Measurements from ENCODE around the gene GDF7. TPM values are rescaled to one million over a fixed set of nuclear protein-coding genes. Genes with fewer than 3 reads are reported as not detected.

Gene GDF7
- total RNA-seq, 1 donor from 2014 or later = 11.0 TPM

- DNase-seq (ENCODE audit: low spot score) = no peak
Observed at GRCh38 chr2:20673686-20674308, 6.9 kb downstream of the GDF7 start.

DNA sequence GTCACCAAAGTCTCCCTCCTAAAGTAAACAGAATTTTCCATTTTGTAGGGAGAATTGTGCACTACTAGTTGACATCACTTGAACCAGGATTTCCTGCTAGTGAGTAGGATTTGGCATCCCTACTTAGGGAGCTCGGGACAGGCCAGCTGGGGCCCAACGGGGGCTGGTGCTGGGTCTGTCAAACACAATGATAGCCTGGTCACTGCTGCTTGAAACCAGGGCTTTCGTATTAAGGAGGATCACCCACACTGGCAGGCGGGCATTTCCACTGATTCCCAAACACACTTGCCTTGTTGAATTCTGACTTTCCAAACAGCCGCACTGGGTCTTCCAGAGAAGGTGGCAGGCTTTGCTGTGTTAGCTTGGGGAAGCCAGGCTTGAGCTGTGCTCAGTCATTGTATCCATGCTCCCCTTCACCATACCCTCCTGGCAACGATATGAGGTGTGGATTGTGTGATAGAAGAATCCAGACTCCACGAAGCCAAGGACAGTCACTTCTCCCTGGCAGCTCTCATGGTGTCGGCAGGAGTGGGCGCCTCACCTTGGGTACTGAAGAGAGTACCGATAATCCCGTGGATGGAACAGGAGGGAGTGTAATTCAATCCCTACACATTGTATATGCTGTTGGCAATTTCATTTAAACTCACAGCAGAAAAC is 7.5 kb downstream of the GDF7 start:
- DNase-seq (ENCODE audit: low spot score) = no peak

DNA sequence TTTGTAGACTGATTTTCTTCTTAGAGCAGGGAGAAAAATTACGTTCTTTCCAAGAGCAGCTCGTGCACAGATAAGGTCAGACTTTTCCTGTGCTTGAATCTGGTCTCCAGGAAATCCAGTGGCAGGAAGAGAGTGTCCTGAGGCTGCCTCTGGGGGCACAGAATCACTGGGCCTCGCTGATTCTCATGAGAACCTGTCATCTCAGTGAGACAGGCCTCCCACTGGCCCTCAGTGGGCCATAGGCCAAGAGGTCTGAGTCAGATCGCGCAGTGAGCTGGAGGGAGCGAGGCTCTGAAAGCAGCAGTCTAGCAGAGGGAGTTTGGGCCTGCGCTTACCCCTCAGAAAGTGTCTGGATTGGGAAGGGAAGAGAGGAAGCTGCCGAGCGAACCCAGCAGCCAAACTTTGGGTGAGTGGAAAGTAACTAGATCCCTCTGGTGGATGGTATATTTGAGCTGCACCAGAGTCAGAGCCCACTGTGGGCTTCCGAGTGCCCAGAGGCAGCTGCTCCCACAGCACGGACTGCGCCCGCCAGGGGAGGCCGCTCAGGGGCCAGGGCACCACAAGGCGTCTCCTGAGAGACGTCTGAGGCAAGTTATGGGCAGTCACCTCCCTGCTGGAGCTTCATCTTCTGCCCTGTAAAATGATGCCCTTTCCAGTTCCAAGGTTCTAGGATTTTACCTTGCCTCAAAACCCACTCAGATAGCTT is 8.2 kb downstream of the GDF7 start:
- no peak for DNase-seq (ENCODE audit: low spot score)

- no peak for DNase-seq (ENCODE audit: low spot score)
Observed at GRCh38 chr2:20675701-20676352, 8.9 kb downstream of the GDF7 start.

- DNase-seq (ENCODE audit: low spot score) = no peak
Observed at GRCh38 chr2:20676353-20677215, 9.6 kb downstream of the GDF7 start.

DNA sequence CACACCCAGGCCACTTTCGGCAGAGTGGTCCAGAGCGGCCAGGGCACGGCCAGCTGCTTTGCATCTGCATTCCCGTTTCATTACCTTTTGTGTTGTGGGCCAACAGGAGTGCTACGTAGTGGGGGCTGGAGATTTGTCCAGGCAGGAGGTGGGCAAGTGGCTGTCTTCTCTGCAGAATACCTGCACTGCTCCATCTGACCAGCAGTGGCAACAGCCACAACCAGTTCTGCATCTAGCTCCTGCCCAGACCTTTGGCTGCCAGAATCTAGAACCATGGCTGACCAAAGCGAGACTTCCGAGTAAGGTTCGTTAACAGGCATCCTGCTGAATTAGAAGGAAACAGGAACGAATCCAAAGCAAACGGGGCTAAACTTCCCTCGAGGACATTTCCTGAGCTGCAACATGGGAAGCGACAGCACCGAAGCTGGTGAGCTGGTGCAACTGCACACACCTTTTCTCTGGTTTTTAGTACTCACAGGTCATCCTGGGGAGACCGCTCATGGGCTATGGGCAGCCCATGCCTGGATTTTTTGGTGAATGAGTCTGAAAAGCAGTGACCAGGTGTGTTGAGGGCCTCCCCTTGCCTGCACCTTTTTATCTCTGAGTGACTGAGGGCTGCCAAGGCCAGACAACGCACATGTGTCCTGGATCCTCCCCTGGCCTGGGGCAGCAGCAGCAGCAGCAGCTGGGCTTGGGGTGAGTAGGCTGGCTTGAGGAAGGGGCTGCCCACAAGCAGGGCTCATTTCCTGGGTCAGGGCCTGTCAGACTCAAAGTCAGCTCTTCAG is 10.5 kb downstream of the GDF7 start:
- no peak for DNase-seq (ENCODE audit: low spot score)

- no peak for DNase-seq (ENCODE audit: low spot score)
Observed at GRCh38 chr2:20678086-20678395, 11.1 kb downstream of the GDF7 start.

DNA sequence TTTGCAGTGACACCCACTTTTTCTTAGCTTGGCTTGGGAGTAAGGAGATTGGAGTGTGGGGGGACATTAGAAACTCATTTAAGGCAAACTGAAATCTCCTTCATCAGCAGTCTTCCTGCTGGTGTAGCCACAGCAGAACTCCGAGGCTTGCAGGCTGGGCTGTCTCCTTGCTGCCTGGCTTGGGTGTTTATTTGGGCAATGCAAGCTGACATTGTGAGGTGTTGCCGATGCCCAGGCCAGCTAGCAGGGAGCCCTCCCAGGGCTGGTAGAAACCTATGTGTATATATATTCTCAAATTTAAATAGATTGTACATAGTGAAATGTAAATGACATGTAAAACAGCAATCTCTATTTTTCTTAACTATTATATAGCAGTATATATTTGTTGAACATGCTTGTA is 11.8 kb downstream of the GDF7 start:
- DNase-seq (ENCODE audit: low spot score) = no peak

- DNase-seq (ENCODE audit: low spot score) = no peak
Observed at GRCh38 chr2:20680744-20681375, 13.9 kb downstream of the GDF7 start.

- no peak for DNase-seq (ENCODE audit: low spot score)
Observed at GRCh38 chr2:20682167-20682920, 15.4 kb downstream of the GDF7 start.

DNA sequence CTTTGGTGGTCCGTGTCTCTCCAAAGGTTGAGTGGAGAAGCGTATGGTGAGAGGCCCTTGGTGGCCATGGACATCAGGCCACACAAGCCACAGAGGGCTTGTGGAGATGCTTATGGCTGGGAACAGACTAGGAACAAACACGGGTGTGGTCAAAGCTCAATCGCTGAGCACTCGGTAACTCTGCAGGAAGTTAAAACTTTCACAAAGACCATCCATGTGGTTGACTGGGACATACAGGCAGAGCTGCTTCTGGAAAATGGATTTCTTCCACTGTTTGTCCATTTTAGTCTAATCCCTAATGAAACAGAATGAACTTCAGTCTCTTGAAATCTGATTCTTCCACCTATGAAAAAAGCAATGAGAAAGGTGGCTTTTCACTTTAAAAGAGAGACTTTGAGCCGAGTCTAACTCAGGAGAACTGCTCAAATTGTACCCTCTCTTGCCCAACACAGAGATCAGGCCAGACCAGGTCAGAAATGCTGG is 17.7 kb downstream of the GDF7 start:
- DNase-seq (ENCODE audit: low spot score) = no peak

DNA sequence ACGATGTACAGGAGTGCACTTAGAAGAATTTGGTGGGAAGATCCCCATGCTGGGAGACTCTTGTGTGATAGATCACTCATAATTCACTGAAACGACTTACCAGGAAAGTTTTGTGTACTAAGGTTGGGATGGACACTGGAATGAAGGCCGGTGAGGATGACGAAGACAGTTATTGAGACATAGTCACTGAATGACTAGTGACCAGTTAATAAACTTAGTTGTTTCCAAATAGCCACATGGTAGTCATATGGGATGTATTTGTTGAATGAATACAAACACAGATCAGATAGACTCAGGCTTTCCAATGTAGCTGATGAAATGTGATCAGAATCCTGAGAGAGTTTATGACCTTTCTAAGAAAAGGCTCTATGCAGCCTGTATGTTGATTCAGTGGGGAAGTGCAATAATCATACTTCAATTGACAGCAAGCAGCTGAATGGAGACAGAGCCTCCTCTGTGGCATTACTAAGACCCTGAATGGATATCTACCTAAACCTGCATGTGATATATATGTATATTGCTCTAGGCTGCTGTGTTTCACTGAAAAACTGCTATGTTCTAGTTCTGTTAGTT is 20.4 kb downstream of the GDF7 start:
- no peak for DNase-seq (ENCODE audit: low spot score)

- DNase-seq (ENCODE audit: low spot score) = no peak
Observed at GRCh38 chr2:20689428-20690264, 22.7 kb downstream of the GDF7 start.

DNA sequence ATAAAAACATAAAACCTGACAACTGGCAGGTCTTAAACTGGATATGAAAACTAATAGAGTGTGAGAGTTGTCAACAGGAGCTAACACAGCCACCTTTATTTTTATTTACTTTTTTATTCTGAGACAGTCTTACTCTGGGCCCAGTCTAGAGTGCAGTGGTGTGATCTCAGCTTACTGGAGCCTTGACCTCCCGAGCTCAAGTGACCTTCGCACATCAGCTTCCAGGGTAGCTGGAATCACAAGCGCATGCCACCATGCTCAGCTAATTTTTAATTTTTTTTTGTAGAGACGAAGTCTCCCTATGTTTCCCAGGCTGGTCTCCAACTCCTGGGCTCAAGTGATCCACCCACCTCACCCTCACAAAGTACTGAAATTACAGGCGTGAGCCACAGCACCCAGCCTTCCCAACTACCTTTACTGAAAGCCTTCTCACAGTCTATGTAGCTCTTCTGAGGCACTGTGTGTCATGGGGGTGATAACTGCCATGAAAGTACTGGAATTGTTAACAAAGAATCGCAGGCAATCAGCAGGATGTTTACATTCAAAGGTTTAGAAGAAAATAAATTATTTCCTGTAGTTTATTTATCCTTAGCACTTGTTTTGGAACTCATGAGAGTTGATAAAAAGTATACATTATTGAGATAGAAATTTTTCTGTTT is 24.3 kb downstream of the GDF7 start:
- no peak for DNase-seq (ENCODE audit: low spot score)

DNA sequence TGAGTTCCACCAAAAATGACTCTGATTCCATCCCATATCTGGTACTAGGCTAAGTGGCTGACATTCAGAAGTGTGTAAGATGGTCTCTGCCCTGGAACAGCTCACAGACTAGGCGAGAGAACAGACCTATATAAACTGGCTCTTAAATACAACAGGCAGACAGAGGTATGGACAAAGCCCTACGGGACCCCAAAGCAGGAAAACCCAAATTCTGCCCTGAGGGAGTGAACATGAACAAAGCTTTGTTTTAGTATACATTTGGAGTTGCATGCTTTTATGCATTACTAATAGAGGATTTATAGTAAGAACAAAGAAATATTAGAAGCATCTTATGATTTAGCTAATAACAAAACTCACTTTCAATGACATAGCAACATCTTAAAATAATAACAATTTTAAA is 25.1 kb downstream of the GDF7 start:
- DNase-seq (ENCODE audit: low spot score) = no peak

GRCh38 chr2:20693317-20693716 is 26.4 kb downstream of the GDF7 start:
- no peak for DNase-seq (ENCODE audit: low spot score)

GRCh38 chr2:20696366-20696765 is 29.4 kb downstream of the GDF7 start:
- DNase-seq (ENCODE audit: low spot score) = no peak
